Activated CD4-positive, alpha-beta memory T cell treated with anti-CD3 and anti-CD28 coated beads for 36 hours (primary cell): ENCODE measurements around the gene KRT81. TPM values are rescaled to one million over a fixed set of nuclear protein-coding genes. Genes with fewer than 3 reads are reported as not detected.

ENCODE experiments used
- CTCF ChIA-PET: fragments of 350-600 bp; sonication (Branson Sonifier 250); formaldehyde crosslinking; loops from one replicate; lab custom pipeline; 2021; ENCODE audit warnings: antibody characterized with exemption, inconsistent platforms; lab: Charles Lee
- POLR2A ChIA-PET: fragments of 350-600 bp; sonication (Branson Sonifier 250); formaldehyde crosslinking; loops from one replicate; lab custom pipeline; 2021; ENCODE audit warnings: antibody characterized with exemption; lab: Charles Lee
- DNase-seq: peaks from one replicate; pipeline ENCODE4 v3.0.0-alpha.2; 2020
- H3K27ac Mint-ChIP-seq: one replicate; pipeline ENCODE4 v1.8.0; 2021; ENCODE audit warnings: mixed read lengths
- H3K27me3 Mint-ChIP-seq: one replicate; pipeline ENCODE4 v1.8.0; 2021; ENCODE audit warnings: mixed read lengths
- H3K36me3 Mint-ChIP-seq: one replicate; pipeline ENCODE4 v1.8.0; 2021; ENCODE audit warnings: mixed read lengths
- H3K4me1 Mint-ChIP-seq: one replicate; pipeline ENCODE4 v1.8.0; 2021; ENCODE audit warnings: low read depth, mixed read lengths
- H3K4me3 Mint-ChIP-seq: one replicate; pipeline ENCODE4 v1.8.0; 2021; ENCODE audit warnings: mild to moderate bottlenecking, mixed read lengths
- H3K9me3 Mint-ChIP-seq: one replicate; pipeline ENCODE4 v1.8.0; 2021; ENCODE audit warnings: mixed read lengths
- intact Hi-C: fragments of 100-400 bp; cut with micrococcal nuclease; formaldehyde crosslinking; loops from one replicate; pipeline ENCODE4 v1.15.1; 2023
- total RNA-seq, 2 experiments: library from RNA; stranded (reverse); gene quantifications; one replicate each; pipeline ENCODE4 v1.2.3, GENCODE V29; 2021

The KRT81 gene
- total RNA-seq, 2 experiments from 2014 or later = not detected

GRCh38 chr12:52239767-52240166 lies 51.6 kb downstream of the KRT81 start:
- H3K4me3 Mint-ChIP-seq = no peak overlapping the region
- peaks cover 15% of the 10 kb centered on the region for H3K4me1 Mint-ChIP-seq
- ChIA-PET CTCF (interaction anchor here (0.7 to 3.5 kb wide), 3 partner anchors 18 to 88 kb away, joined by 3 to 11 read pairs (median 6); no protein-coding TSS in a partner anchor), POLR2A (no interaction called here)
- no peaks in the 10 kb centered on the region for H3K36me3 Mint-ChIP-seq
- intact Hi-C loops = no loop called here
- peaks cover 4% of the 10 kb centered on the region for H3K27me3 Mint-ChIP-seq
- no peak for DNase-seq
- H3K27ac Mint-ChIP-seq = no peak overlapping the region
- no peaks in the 10 kb centered on the region for H3K9me3 Mint-ChIP-seq

GRCh38 chr12:52238916-52239646 lies 52.3 kb downstream of the KRT81 start:
- no peak for DNase-seq
- H3K27ac Mint-ChIP-seq = no peak overlapping the region
- POLR2A ChIA-PET = no interaction called here
- CTCF ChIA-PET = interaction anchor here (1.8 to 3.5 kb wide), 2 partner anchors 17 to 40 kb away, joined by 6 to 11 read pairs; no protein-coding TSS in a partner anchor
- H3K9me3 Mint-ChIP-seq = no peaks in the 10 kb centered on the region
- intact Hi-C loops = no loop called here
- H3K4me1 Mint-ChIP-seq = peaks cover 9% of the 10 kb centered on the region
- H3K36me3 Mint-ChIP-seq = no peaks in the 10 kb centered on the region
- peaks cover 10% of the 10 kb centered on the region for H3K27me3 Mint-ChIP-seq
- no peak overlapping the region for H3K4me3 Mint-ChIP-seq

- DNase-seq = no peak
- CTCF ChIA-PET = interaction anchor here (0.7 to 3.5 kb wide), 3 partner anchors 11 to 41 kb away, joined by 3 to 11 read pairs (median 6); no protein-coding TSS in a partner anchor
- intact Hi-C loops = no loop called here
- H3K9me3 Mint-ChIP-seq = no peaks in the 10 kb centered on the region
- POLR2A ChIA-PET = no interaction called here
- peaks cover 15% of the 10 kb centered on the region for H3K27me3 Mint-ChIP-seq
- H3K36me3 Mint-ChIP-seq = no peaks in the 10 kb centered on the region
- H3K27ac Mint-ChIP-seq = no peak overlapping the region
- no peak overlapping the region for H3K4me3 Mint-ChIP-seq
- peaks cover 1% of the 10 kb centered on the region for H3K4me1 Mint-ChIP-seq
These were observed 53.0 kb downstream of the KRT81 start for GRCh38 chr12:52238207-52238840.

- no peaks in the 10 kb centered on the region for H3K36me3 Mint-ChIP-seq
- H3K27me3 Mint-ChIP-seq = peaks cover 29% of the 10 kb centered on the region
- ChIA-PET CTCF (interaction anchor here (0.9 to 1.4 kb wide), 4 partner anchors 15 to 91 kb away, joined by 3 to 6 read pairs (median 4); no protein-coding TSS in a partner anchor), POLR2A (no interaction called here)
- DNase-seq = no peak
- H3K4me1 Mint-ChIP-seq = no peaks in the 10 kb centered on the region
- no peak overlapping the region for H3K4me3 Mint-ChIP-seq
- no peak overlapping the region for H3K27ac Mint-ChIP-seq
- H3K9me3 Mint-ChIP-seq = no peaks in the 10 kb centered on the region
- intact Hi-C loops = no loop called here
These were observed 54.8 kb downstream of the KRT81 start for GRCh38 chr12:52236386-52237050.

Other genes with a start within 250 kb of the KRT81 start
- 10 to 100 TPM; 64.2 to 68.2 TPM for gene NR4A1, start 240.1 kb downstream of the KRT81 start, total RNA-seq
- gene ATG101, start 221.6 kb downstream of the KRT81 start, total RNA-seq = 10 to 100 TPM; 35.7 to 38.0 TPM
- gene SMIM41, start 211.8 kb downstream of the KRT81 start, total RNA-seq = not detected
- not detected for gene KRT80, start 99.5 kb downstream of the KRT81 start, total RNA-seq
- 1 to 10 TPM; 3.5 to 3.7 TPM for gene KRT7, start 58.3 kb downstream of the KRT81 start, total RNA-seq
- gene KRT86, start 16.9 kb downstream of the KRT81 start, total RNA-seq = under 1 TPM; 0.10 to 0.12 TPM
- gene KRT83, start 29.9 kb upstream of the KRT81 start, total RNA-seq = not detected
- not detected for gene KRT85, start 75.9 kb upstream of the KRT81 start, total RNA-seq
- not detected for gene KRT84, start 94.1 kb upstream of the KRT81 start, total RNA-seq
- gene KRT82, start 114.8 kb upstream of the KRT81 start, total RNA-seq = not detected
- gene KRT75, start 142.8 kb upstream of the KRT81 start, total RNA-seq = not detected
- not detected for gene KRT6B, start 160.6 kb upstream of the KRT81 start, total RNA-seq
- not detected for gene KRT6C, start 182.3 kb upstream of the KRT81 start, total RNA-seq
- gene KRT6A, start 201.7 kb upstream of the KRT81 start, total RNA-seq = not detected
- not detected for gene KRT5, start 228.9 kb upstream of the KRT81 start, total RNA-seq